ENCODE measurements around the gene PTPA.
"Not testable (repeated sequence)": the region's sequence is repeated elsewhere in the genome, so short reads cannot be mapped to it uniquely, and the experiment has no call there.

The PTPA gene

GRCh38 chr9:129178568-129179382, 67.6 kb downstream of the PTPA start:
- DNase-seq: no peak

- no peak for DNase-seq
Observed at GRCh38 chr9:129181246-129181645, 70.0 kb downstream of the PTPA start.

- no peak for DNase-seq
Observed at GRCh38 chr9:129182122-129182521, 70.9 kb downstream of the PTPA start.

- DNase-seq: no peak
Observed at GRCh38 chr9:129182625-129183494, 71.6 kb downstream of the PTPA start.

GRCh38 chr9:129183495-129184218, 72.4 kb downstream of the PTPA start:
- DNase-seq: no peak

- no peak for DNase-seq
Observed at GRCh38 chr9:129184219-129184524, 73.0 kb downstream of the PTPA start.

GRCh38 chr9:129184596-129185122, 73.4 kb downstream of the PTPA start:
- no peak for DNase-seq

GRCh38 chr9:129185402-129185801, 74.2 kb downstream of the PTPA start:
- DNase-seq: no peak

- DNase-seq: no peak
Observed at GRCh38 chr9:129185991-129186390, 74.8 kb downstream of the PTPA start.

GRCh38 chr9:129187042-129187441, 75.8 kb downstream of the PTPA start:
- DNase-seq: no peak

- not testable (repeated sequence) for DNase-seq
Observed at GRCh38 chr9:129189971-129190370, 78.8 kb downstream of the PTPA start.

GRCh38 chr9:129191234-129191633, 80.0 kb downstream of the PTPA start:
- DNase-seq: no peak

- no peak for DNase-seq
Observed at GRCh38 chr9:129193655-129194054, 82.4 kb downstream of the PTPA start.

- no peak for DNase-seq
Observed at GRCh38 chr9:129194221-129194620, 83.0 kb downstream of the PTPA start.

- DNase-seq: no peak
Observed at GRCh38 chr9:129195606-129196005, 84.4 kb downstream of the PTPA start.

GRCh38 chr9:129197045-129197444, 85.8 kb downstream of the PTPA start:
- not testable (repeated sequence) for DNase-seq

GRCh38 chr9:129197978-129198318, 86.7 kb downstream of the PTPA start:
- DNase-seq: no peak

All from stimulated activated CD4-positive, alpha-beta T cell treated with anti-CD3 and anti-CD28 coated beads, Interleukin-2, amount 100 ng/mL, for 48 hours (primary cell).